HCT116 (cell line): ENCODE results near the gene STX16. TPM values are rescaled to one million over a fixed set of nuclear protein-coding genes. Genes with fewer than 3 reads are reported as not detected.

Experiments used
- ATAC-seq: fragments of 200-7000 bp; cut with Tn5 transposase; 2 replicates; pipeline ENCODE4 v1.9.1; 2020; ENCODE audit warnings: mild to moderate bottlenecking, moderate library complexity
- BruUV-seq: library from RNA; stranded (reverse); fragments of 400-500 nt; replicated peaks from 2 replicates; lab custom pipeline; 2021; lab: Mats Ljungman, UMichigan
- CTCF ChIA-PET: fragments of 300-600 bp; sonication (Branson Sonifier 250); formaldehyde crosslinking; loops from one replicate; lab custom pipeline; 2021; ENCODE audit warnings: antibody characterized with exemption; lab: Charles Lee
- POLR2A ChIA-PET: fragments of 300-600, 350-600 bp; sonication (Branson Sonifier 250); formaldehyde crosslinking; loops from one replicate; lab custom pipeline; 2021; ENCODE audit warnings: antibody characterized with exemption; lab: Charles Lee
- RAD21 ChIA-PET, 2 experiments: fragments of 300-600 bp; sonication (Branson Sonifier 250); formaldehyde crosslinking; loops; one replicate each; lab custom pipeline; 2023; ENCODE audit warnings: low total read pairs in 2 of 2; ENCODE audit not compliant: uncharacterized antibody in 2 of 2, unreplicated experiment in 2 of 2, low non-redundant PET in 1 of 2; lab: Charles Lee
- DNase-seq: peaks from one replicate; pipeline ENCODE4 v3.0.0-alpha.2; 2010; ENCODE audit warnings: low read depth, low spot score
- H2AFZ ChIP-seq: fragments of 200-600 bp; shearing (Covaris generic), sonication (generic); 2 replicates; pipeline ENCODE4 v1.6.1; 2017; ENCODE audit warnings: low read depth, mixed run types, mixed read lengths, antibody characterized with exemption, low read length; ENCODE audit not compliant: poor library complexity, severe bottlenecking
- H3K27ac ChIP-seq: 2 replicates; pipeline ENCODE4 v1.5.1; 2012; ENCODE audit warnings: low read depth, low read length
- H3K27me3 ChIP-seq: fragments of 200-600 bp; sonication (generic); 2 replicates; pipeline ENCODE4 v1.6.1; 2016; ENCODE audit warnings: mixed run types, low read length, mixed read lengths; ENCODE audit not compliant: insufficient read depth
- H3K36me3 ChIP-seq, 2 experiments: fragments of 200-500 bp in 1 of 2; fragments of 200-600 bp in 1 of 2; sonication (Bioruptor generic) in 1 of 2; sonication (generic) in 1 of 2; 2 replicates each; pipeline versions ENCODE4 v1.5.1 to v1.6.1; 2014 to 2016; ENCODE audit warnings: low read length in 2 of 2, inconsistent platforms in 1 of 2, mixed read lengths in 1 of 2, mixed run types in 1 of 2; ENCODE audit not compliant: insufficient read depth in 2 of 2, control insufficient read depth in 1 of 2
- H3K4me1 ChIP-seq, 2 experiments: fragments of 200-600 bp in 1 of 2; sonication (generic) in 1 of 2; 2 replicates each; pipeline versions ENCODE4 v1.5.1 to v1.6.1; 2012 to 2017; ENCODE audit warnings: low read length in 2 of 2, inconsistent platforms in 1 of 2, mild to moderate bottlenecking in 1 of 2, mixed read lengths in 1 of 2, mixed run types in 1 of 2, moderate library complexity in 1 of 2; ENCODE audit not compliant: insufficient read depth in 2 of 2, control insufficient read depth in 1 of 2
- H3K4me2 ChIP-seq: fragments of 200-600 bp; sonication (generic); 2 replicates; pipeline ENCODE4 v1.6.1; 2017; ENCODE audit warnings: mixed run types, low read length, mixed read lengths
- H3K4me3 ChIP-seq, 2 experiments: fragments of 200-600 bp in 1 of 2; sonication (generic) in 1 of 2; replicated peaks in 1 of 2; 2 replicates each; pipeline ENCODE4 v1.5.1; 2011 to 2016; ENCODE audit warnings: low read length in 2 of 2, control low read depth in 1 of 2, low read depth in 1 of 2, mild to moderate bottlenecking in 1 of 2, mixed read lengths in 1 of 2, mixed run types in 1 of 2
- H3K79me2 ChIP-seq: fragments of 200-600 bp; sonication (generic); 2 replicates; pipeline ENCODE4 v1.6.1; 2017; ENCODE audit warnings: mild to moderate bottlenecking, mixed run types, low read length, moderate library complexity, mixed read lengths; ENCODE audit not compliant: insufficient read depth
- H3K9ac ChIP-seq: fragments of 200-600 bp; sonication (generic); 2 replicates; pipeline ENCODE4 v1.6.1; 2016; ENCODE audit warnings: low read length, mixed read lengths
- H3K9me2 ChIP-seq: fragments of 200-600 bp; sonication (generic), shearing (Covaris generic); 2 replicates; pipeline ENCODE4 v1.6.1; 2017; ENCODE audit warnings: mixed run types, mild to moderate bottlenecking, moderate library complexity; ENCODE audit not compliant: insufficient read depth
- H3K9me3 ChIP-seq, 2 experiments: fragments of 200-500 bp in 1 of 2; fragments of 200-600 bp in 1 of 2; sonication (Bioruptor generic) in 1 of 2; sonication (generic) in 1 of 2; 2 replicates each; pipeline ENCODE4 v1.6.1; 2014 to 2017; ENCODE audit warnings: low read length in 2 of 2, mixed read lengths in 2 of 2, inconsistent platforms in 1 of 2, low read depth in 1 of 2, mild to moderate bottlenecking in 1 of 2, mixed run types in 1 of 2, moderate library complexity in 1 of 2; ENCODE audit not compliant: control insufficient read depth in 1 of 2, insufficient read depth in 1 of 2
- H4K20me1 ChIP-seq: fragments of 200-600 bp; sonication (generic), shearing (Covaris generic); 2 replicates; pipeline ENCODE4 v1.6.1; 2017; ENCODE audit warnings: mixed run types, mild to moderate bottlenecking, moderate library complexity; ENCODE audit not compliant: insufficient read depth
- CBX3 ChIP-seq: IDR thresholded peaks from 2 replicates; pipeline ENCODE4 v1.6.1; 2012; ENCODE audit warnings: low read depth
- EGR1 ChIP-seq: IDR thresholded peaks from 2 replicates; pipeline ENCODE4 v1.6.1; 2012; ENCODE audit warnings: low read depth
- EZH2 ChIP-seq: fragments of 200-600 bp; sonication (generic); IDR thresholded peaks from 2 replicates; pipeline ENCODE4 v1.6.1; 2017; ENCODE audit warnings: antibody characterized with exemption, mixed run types
- JUND ChIP-seq: IDR thresholded peaks from 2 replicates; pipeline ENCODE4 v1.6.1; 2012
- POLR2AphosphoS5 ChIP-seq: IDR thresholded peaks from 2 replicates; pipeline ENCODE4 v1.6.1; 2011; ENCODE audit warnings: mild to moderate bottlenecking, low read depth, low read length, moderate library complexity
- REST ChIP-seq: IDR thresholded peaks from 2 replicates; pipeline ENCODE4 v1.6.1; 2012; ENCODE audit warnings: low read depth
- SIN3A ChIP-seq: IDR thresholded peaks from 2 replicates; pipeline ENCODE4 v1.6.1; 2012; ENCODE audit warnings: low read depth
- SP1 ChIP-seq: IDR thresholded peaks from 2 replicates; pipeline ENCODE4 v1.6.1; 2012; ENCODE audit warnings: low read depth
- SRF ChIP-seq: IDR thresholded peaks from 2 replicates; pipeline ENCODE4 v1.6.1; 2012; ENCODE audit warnings: low read depth
- TCF7L2 ChIP-seq: IDR thresholded peaks from 2 replicates; pipeline ENCODE4 v1.7.0; 2011; ENCODE audit warnings: borderline replicate concordance, inconsistent platforms; ENCODE audit not compliant: insufficient read depth, insufficient read length; ENCODE audit errors: extremely low read depth
- ZFX ChIP-seq: fragments of 450-650 bp; IDR thresholded peaks from 2 replicates; pipeline ENCODE4 v1.6.1; 2017
- intact Hi-C: fragments of 100-400 bp; cut with micrococcal nuclease; formaldehyde crosslinking; loops from 2 replicates; pipeline ENCODE4 v1.10.0; 2022
- total RNA-seq: library from RNA; stranded (reverse); gene quantifications from one replicate; pipeline ENCODE4 v1.2.1, GENCODE V29; 2021; ENCODE audit not compliant: unreplicated experiment
- TF ChIP-seq, protein P1 (sequence below): IDR thresholded peaks from 2 replicates; pipeline ENCODE4 v1.6.1; 2012

Gene STX16
- total RNA-seq, 1 experiment from 2014 or later = 55.1 TPM

DNA sequence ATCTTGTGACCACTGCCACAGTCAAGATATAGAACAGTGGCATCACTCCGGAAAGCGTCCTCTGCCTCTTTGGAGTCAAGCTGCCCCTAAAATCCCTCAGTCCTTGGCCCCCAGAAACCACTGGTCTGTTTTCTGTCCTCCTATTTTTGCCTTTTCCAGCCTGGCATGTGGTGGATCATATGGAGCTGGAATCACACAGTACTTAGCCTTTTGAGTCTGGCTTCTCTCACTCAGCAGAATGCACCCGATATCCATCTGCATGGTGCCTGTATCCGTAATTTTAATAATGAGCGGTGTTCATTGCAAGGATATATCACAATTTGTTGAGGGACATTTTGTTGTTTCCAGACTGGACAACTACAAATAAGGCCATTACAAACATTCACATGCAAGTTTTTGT is 49.0 kb upstream of the STX16 start (continued):
- TF ChIP-seq REST = no peak
- no peak for TF ChIP-seq SRF
- no peak for TF ChIP-seq ZFX
- no peak for TF ChIP-seq SIN3A
- no peak for TF ChIP-seq CBX3
- no peak for TF ChIP-seq JUND
- TF ChIP-seq EGR1 = no peak
- TF ChIP-seq, protein P1, sequence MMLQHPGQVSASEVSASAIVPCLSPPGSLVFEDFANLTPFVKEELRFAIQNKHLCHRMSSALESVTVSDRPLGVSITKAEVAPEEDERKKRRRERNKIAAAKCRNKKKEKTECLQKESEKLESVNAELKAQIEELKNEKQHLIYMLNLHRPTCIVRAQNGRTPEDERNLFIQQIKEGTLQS = no peak

DNA sequence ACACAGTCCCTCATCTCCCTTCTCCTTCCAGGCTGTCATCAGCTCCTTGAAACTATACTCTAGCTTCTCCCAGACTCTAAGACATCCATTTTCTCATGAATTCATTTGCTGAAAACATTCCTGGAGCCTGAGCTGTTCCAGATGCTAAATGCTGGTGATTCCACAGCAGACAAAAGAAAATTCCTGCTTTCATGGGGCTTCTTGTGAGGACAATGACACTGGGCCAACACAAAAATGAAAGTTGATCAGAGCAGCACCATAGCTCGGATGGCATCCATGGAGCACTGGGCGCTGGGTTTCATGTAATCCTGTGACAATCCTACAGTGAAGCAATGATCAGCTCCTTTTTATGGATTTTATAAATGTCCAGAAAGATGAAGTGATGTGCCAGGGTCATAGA is 47.4 kb upstream of the STX16 start:
- ChIA-PET POLR2A (no interaction called here), CTCF (no interaction called here), RAD21 (no interaction called here)
- no peak for DNase-seq
- no peak overlapping the region for H2AFZ ChIP-seq
- H3K4me2 ChIP-seq = no peak overlapping the region
- H3K36me3 ChIP-seq = no peaks in the 10 kb centered on the region
- H3K79me2 ChIP-seq = no peaks in the 10 kb centered on the region
- H3K27ac ChIP-seq = no peak overlapping the region
- H3K9ac ChIP-seq = no peak overlapping the region
- no peaks in the 10 kb centered on the region for H3K9me2 ChIP-seq
- H4K20me1 ChIP-seq = no peaks in the 10 kb centered on the region
- no peak for ATAC-seq
- intact Hi-C loops = no loop called here
- H3K4me1 ChIP-seq = no peaks in the 10 kb centered on the region
- H3K9me3 ChIP-seq = no peaks in the 10 kb centered on the region
- no peak overlapping the region for H3K4me3 ChIP-seq
- H3K27me3 ChIP-seq = no peaks in the 10 kb centered on the region
- BruUV-seq = no TSS peak
- TF ChIP-seq EZH2 (no peak), SP1 (no peak), POLR2AphosphoS5 (no peak), CBX3 (no peak), TCF7L2 (no peak)
